GM18499 (cell line): ENCODE measurements around the gene AGBL4.

Experiments used
- ATAC-seq: cut with Tn5 transposase; IDR thresholded peaks from one replicate; pipeline ENCODE4 v1.9.1; 2021; ENCODE audit warnings: moderate number of reproducible peaks; ENCODE audit not compliant: insufficient read depth, unreplicated experiment

The AGBL4 gene

DNA sequence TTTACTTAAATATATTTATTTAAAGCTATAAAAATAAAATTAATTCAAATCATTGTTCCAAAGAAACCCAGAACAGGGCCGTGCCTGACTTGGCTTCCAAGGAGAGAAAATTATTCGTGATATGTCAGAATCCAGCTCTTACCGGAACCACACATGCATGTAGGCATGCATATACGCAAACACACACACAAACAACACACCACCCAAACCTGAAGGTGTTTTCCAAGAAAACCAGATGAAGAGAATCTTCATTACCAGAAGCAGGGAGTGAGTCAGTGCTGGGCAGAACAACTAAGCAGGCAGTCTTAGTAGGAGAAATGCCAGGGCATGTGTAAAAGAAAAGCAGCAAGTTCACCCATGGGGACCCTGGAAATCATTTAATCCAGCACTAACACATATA is 815.0 kb downstream of the AGBL4 start:
- ATAC-seq: no peak

DNA sequence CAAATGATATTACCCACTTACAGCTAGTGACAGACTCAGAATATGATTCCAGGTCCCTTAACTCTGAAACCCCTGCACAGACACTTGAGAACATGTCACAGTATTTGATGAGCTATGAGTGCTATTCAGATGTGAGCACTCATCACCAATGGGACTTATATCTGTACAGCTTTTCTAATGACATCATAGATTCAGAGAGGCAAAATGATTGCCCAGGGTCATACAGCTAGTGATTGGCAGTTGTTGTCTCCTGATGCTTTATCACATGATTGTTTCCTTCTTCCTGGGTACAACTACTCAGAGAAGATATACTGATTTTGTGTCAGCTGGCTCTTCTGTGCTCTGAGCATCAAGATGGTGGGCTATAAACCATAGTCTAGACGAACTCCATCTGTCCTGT is 819.0 kb downstream of the AGBL4 start:
- ATAC-seq: no peak

DNA sequence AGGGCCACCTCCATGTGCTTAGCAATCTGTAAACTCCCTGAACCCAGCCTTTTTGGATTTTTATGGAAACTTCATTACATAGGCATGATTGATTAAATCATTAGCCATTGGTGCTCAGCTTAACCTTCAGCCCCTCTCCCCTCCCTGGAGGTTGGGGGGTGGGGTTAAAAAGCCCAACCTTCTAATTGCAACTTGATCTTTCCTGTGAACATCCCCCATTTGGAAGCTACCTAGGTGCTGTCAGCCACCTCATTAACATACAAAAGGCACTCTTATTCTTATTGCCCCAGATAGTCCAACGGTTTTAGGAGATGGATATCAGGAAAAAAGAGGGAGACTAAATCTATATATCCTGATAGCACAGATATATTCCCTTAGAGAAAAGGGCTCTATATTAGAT is 823.0 kb downstream of the AGBL4 start:
- ATAC-seq: no peak

DNA sequence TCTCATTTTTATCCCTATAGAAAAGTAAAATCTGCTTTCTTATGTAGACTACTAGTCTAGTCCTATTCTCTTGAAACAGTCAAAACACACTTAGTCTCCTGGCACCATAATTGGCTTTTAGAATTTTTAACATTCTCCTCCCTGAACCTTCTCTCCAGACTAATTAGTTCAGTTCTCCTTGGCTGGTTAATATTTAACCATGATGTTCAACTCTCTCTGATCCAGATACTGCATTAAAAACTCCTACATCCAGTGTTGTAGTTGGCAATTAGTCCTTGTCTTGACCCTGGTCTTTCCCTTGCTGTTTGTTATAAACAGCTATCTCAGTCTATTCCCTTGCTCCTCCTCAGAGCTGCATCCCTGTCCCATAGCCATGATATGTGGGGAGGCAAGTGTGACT is 824.2 kb downstream of the AGBL4 start:
- no peak for ATAC-seq

DNA sequence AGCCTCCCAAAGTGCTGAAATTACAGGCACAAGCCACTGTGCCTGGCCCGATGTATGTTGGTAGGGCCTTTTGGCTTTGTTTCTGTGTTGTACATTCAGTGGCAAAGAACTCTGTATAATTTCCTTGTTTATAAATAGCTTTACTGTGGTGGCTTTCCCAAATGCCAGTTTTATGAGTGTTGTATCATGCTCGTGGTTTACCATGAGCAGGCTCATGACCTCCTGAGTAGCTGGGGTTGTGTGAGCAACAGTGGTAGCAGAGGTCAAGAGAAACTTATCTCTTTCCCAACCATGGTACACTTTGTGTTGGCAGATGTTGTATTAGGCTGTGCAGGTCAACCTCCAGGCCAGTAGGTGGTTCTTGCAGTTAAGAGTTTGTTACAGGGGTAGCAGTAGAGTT is 826.7 kb downstream of the AGBL4 start:
- ATAC-seq: no peak

DNA sequence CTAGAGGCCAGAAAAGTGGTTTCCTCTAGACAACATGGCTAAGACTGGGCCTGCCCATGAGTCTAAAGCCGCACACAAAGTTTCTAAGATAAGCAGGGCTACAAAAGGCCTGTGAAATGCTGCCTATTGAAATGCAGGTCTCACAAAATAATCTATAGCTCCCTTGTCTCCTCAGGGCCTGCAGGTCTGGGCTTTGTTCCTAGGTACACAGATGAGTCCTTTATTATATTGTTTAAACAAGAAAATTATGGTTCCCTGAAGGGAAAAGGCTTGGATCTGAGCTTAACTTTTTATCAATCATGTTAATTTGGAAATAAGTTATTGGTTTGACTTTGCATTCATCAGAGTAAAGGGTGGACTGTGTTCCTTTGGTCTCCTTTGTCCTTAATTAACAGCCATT is 833.6 kb downstream of the AGBL4 start:
- ATAC-seq: no peak

DNA sequence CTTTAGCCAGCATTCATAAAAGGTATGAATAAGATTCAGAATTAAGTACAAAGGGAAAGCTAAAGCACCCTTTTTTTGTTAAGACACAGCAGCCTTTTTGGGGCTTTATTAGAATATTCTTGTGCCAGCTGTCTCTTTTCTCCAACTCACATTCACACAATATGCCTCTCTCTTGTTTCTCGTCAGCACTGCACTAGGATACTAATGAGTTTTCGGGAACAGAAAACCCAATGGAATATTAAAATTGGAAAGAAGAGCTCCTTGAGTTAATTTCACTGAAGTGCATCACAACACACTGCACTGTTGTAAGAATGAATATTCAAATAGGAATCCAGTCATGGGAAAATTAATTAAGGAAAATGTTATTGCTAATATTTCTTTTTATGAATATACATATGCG is 836.7 kb downstream of the AGBL4 start:
- no peak for ATAC-seq

DNA sequence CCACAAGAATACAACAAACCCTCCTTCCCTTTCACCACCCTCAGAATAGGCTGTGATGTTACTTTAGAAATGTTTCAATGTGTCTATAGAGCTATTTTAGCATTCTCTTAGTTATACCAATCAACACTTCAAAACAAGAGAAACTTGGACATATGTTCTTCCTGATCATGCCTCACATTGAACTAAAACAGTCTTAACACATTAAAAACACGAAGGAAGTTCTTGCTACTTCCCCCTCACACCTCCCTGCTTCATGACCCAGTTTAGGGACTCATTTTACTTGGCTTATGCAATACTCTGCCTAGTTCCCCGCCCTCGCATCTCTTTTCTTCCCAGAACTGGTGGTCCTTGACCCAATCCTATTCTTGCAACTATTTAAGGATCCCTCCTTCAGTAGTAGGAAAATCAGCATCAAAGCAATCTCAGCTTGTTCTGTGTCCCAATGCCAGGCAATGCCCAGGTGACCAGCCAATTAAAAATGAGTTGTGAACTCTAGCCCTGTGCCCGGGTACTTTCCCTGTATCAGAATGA is 838.2 kb downstream of the AGBL4 start:
- ATAC-seq: no peak

DNA sequence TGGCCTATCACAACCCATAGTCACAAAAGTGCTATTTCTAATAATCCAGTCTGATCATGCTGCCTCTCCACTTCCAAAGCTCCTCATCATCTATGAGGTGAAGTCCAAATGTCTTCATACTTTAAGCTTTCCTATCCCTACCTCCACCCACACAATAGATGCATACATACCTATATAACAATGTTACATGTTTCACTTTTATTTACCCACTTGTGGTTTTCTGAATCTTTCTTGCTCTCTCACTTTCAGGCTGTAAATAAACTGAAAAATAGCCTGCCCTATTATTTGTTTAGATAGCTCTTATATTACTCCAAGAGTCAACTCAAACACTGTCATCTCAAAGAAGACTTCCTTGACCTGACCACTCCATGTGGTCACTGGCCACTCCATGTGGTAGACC is 840.3 kb downstream of the AGBL4 start:
- ATAC-seq: no peak

DNA sequence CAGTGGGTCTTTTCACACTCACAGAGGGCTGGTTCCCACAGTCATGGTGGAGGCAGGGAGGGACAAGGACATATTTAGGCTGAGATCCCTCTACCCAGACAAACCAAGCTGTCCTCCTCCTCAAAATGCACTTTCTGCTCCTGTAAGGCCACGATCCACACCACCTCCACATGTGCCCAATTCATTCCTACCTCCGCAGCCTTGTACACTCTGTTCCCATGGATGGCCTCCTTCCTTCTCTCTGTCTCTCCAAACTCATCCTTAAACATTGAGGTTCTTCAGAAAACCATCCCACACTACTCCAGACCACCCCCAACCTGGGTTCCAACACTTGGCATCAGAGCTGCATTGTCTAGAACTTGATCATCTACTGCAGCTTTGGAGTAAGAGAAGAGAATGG is 842.7 kb downstream of the AGBL4 start:
- no peak for ATAC-seq

DNA sequence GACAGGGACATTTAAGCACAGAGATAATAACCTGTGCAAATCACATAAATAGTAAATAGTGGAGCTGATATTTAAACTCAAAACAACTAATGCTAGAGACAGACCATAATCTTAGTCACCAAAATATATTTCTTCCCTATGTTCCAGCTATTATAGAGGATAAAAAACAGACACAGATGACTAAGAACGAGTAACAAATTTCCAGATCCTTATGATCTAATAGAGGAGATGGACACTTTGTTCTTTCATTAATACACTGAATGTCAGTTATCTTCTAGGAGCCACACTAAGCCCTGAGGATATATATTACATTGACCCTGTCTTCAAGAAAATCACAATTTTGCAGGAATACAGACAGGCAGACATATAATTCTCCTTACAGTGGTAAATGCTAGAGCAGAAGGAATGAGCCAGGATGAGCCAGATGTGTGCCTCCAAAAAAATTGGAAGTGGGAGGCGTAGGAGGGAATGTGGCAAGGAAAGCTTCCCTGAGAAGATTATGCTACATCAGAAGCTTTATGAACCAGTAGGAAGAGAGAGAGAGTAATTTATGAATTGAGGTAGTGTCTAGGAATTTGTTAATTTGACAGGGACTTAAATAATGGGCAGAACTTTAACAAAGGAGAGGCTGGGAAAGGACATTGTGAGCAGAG is 851.7 kb downstream of the AGBL4 start:
- no peak for ATAC-seq

DNA sequence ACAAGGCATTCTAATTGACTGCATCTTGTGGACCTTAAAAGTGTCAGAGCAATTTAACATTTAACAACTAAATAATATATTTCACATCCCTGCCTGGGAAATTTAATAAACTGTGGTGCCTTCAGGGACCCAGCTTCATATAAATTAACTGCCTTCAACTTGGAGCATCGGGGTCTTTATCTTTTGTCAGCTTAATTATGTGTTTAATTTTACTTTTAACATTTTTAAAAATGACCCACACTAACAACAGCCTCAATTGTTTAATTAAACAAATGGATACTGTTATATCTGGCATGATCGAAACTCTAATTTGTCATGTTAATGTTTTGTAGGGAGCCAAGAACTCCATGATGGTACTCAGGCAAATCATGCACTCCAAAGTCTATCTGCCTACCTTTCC is 857.7 kb downstream of the AGBL4 start:
- ATAC-seq: no peak

DNA sequence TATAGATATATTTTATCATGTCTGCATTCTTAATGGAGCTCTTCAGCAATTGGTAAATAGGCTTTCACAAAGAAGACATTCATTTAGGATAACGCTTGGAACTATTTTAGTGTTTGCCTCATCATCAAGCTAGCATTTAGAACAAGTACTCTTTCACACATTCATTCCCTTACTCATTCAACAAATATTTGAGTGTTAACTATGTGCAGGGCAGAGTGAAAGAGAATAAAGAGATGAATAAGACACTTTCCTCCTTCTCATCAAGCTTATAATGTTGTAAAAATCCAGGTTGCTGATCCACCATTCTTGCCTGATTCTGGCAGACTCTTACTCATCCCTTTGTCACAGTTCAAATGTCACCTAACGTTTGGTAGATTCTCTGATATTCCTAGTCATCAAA is 860.7 kb downstream of the AGBL4 start:
- ATAC-seq: no peak

DNA sequence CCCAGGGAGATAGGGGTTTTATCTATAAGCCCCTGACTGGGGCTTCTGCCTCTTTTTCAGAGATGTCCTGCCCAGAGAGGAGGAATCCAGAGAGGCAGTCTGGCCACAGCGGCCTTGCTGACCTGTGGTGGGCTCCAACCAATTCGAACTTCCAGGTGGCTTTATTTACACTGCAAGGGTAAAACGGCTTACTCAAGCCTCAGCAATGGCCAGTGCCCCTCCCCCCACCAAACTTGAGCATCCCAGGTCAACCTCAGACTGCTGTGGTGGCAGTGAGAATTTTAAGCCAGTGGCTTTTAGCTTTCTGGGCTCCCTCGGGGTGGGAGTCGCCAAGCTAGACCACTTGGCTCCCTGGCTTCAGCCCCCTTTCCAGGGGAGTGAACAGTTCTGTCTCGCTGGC is 863.1 kb downstream of the AGBL4 start:
- ATAC-seq: no peak

DNA sequence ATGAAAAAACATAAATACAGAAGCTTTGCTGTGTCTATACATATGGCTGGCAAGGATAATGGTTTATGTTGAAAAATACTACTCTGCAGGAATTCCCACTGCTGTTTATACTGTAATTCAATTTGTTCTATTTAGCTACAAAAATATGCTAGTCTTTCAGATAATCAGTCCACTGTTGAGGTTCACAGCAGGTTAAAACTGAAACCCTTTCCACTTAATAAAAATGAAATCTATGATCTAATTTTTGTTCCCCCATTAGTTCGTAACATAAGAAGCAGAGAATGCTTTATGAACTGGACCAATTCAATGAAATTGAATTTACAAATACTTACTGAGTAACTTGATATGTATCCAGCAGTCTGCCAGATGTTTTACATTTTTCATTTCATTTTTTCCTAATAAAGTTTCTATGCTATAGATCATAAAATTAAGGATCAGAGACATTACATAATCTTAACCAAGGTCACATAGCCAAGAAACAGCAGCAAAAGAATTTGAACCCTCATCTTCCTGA is 887.0 kb downstream of the AGBL4 start:
- ATAC-seq: no peak

DNA sequence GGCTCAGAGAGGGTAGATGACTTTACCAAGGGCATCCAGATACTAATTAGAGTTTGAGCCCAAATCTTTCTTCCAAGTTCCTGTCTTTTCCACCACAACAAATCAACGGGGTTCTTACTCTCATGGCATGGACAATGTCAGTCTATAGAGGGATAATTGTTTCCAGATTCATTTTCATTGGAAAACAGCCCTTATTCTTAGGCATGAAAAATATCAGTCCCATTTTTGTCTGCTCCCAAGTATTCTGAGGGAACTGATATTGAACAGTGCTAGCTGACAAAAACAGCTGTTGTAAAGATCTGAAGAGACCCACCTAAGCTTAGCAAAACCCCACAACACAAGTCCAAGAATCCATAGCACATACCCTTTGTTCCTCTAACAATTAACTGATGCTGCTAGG is 898.0 kb downstream of the AGBL4 start:
- no peak for ATAC-seq

DNA sequence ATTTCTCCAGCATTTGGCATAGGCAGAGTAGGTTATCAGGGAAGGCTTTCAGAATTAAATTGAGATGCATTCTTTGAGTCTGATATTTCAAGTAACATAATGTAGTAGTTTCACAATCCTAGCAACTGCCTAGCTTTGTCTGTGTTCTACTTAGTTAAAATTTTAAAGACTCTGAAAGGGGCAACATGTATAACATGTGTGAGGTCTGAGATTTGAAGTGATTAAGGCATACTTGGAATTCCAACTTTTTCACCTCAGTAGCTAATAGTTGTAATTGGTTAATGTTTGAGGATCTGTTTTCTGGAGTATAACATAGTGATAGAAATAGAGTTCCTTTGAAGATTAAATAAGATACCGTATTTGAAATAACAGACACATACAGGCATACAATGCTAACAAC is 911.8 kb downstream of the AGBL4 start:
- no peak for ATAC-seq

DNA sequence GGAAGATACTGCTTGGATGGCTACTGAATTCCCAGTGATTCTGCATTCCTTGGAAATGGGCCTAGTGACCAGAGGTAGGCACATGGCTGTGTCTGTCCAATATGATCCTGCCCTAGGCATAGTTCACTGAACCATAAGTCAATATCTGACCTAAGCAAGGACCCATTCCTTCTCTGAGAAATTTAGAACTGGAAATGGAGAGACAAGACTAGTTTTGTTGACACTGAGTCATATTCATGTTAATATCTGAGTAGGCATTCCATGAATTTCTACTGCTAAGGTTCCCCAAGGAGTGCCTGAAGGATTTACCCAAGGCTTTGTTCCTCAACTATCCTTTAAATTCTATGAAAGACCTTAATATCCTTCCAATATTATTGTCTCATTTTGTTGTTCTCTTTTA is 917.3 kb downstream of the AGBL4 start:
- ATAC-seq: no peak

DNA sequence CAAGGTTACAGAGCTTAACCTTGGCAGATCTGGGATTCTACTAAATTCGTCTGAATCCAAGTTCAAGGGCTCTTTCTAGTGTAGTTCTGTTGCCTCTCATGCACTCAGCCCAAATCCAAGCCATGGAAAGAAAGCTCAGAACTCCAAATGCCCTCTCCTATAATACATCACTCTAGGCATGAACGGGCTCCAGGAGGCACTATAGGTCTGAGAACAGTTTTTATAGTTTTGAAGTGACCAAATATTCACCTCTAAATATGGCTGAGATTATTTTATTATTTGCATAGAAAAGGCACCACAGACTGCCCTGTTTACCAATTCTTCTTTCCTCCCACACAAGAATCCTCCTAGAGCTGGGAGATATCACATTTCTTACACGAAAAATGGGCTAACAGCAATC is 919.2 kb downstream of the AGBL4 start:
- ATAC-seq: no peak

DNA sequence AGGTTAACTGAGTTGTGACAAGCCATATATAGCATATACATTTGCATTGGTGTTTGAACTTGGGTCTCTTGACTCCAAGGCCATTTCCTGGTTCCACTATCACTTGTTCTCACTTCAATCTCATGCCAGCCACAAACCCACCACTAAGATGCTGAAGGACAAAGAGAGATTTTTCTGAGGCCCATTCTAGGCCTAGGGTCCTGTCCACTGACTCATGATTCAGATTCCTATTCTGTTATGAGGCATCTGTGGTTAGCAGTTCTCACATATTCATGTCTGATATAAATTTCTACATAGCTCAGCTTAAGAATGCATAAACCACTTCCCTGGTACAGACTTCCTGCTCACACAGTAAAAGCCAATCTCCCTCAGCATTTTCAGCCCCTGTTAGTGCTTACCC is 921.0 kb downstream of the AGBL4 start:
- ATAC-seq: peak; percentile 90

DNA sequence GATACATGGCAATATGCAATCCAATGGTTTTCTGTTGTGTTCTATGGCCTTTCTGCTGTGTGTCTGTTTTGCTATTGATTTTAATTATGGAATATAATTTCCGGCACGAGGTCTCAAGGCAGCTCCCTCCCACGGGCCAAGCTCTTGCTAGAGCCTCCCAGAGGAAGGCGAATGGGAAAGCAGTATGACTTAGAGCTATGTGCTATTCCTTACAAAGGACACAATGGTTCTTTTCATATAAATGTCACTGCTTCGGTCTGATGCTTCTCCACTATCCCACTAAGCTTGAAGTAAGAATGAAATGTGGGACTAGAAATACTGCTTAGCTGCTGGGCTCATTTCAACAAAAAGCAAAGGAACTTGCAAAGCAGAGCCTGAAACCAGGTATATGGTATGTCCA is 924.9 kb downstream of the AGBL4 start:
- no peak for ATAC-seq

DNA sequence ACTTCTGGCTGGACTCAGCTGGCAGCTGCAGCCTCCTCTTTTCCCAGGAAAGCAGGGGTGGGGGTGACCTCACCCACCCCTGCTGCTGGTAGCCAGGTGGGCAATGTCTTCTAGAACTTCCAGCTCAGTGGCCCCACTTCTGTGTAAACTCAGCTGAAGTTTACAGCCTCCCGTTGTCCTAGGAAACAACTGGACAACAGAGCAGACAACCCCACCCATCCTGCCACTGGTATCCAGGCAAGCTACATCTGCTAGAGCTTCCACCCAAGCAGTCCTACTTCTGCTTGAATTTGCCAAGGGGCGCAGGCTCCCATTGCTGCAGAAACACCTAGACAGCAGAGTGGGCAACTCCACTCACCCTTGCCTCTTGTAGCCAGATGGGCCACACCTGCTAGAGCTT is 937.4 kb downstream of the AGBL4 start:
- no peak for ATAC-seq

DNA sequence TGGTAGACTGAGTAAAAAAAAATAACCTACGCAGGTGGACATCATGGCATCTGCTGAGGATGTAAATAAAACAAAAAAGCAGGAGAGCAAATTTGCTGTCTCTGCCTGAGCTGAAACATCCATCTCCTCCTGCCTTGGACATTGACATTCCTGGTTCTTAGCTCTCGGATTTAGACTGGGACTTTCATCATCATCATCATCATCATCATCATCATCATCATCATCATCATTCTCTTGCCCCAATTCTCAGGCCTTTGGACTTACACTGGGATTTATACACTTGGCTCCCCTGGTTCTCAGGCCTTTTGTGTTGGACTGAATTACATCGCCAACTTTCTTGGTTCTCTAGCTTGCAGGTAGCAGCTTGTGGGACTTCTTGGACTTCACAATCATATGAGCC is 938.7 kb downstream of the AGBL4 start:
- no peak for ATAC-seq
